ENCODE results near the gene WDR88. TPM values are rescaled to one million over a fixed set of nuclear protein-coding genes. Genes with fewer than 3 reads are reported as not detected.
"Not testable (repeated sequence)": the region's sequence is repeated elsewhere in the genome, so short reads cannot be mapped to it uniquely, and the experiment has no call there.

Gene WDR88
- total RNA-seq, 1 donor = not detected

- no peaks in the 10 kb centered on the region for H3K9me3 ChIP-seq (ENCODE audit: low read depth, low read length)
- H3K4me1 ChIP-seq (ENCODE audit: insufficient read depth, low read length) = peaks cover under 1% of the 10 kb centered on the region
- H3K4me3 ChIP-seq (ENCODE audit: low read length) = no peak overlapping the region
- H3K27me3 ChIP-seq (ENCODE audit: insufficient read depth, low read length) = no peaks in the 10 kb centered on the region
Measured at GRCh38 chr19:33205531-33206260, 73.8 kb downstream of the WDR88 start.

- H3K4me1 ChIP-seq (ENCODE audit: insufficient read depth, low read length) = no peaks in the 10 kb centered on the region
- H3K4me3 ChIP-seq (ENCODE audit: low read length) = no peak overlapping the region
- H3K27me3 ChIP-seq (ENCODE audit: insufficient read depth, low read length) = no peaks in the 10 kb centered on the region
- no peaks in the 10 kb centered on the region for H3K9me3 ChIP-seq (ENCODE audit: low read depth, low read length)
Measured at GRCh38 chr19:33206261-33207039, 74.5 kb downstream of the WDR88 start.

GRCh38 chr19:33207040-33207620 lies 75.2 kb downstream of the WDR88 start:
- Histone ChIP-seq H3K27me3 (ENCODE audit: insufficient read depth, low read length) (no peaks in the 10 kb centered on the region), H3K4me1 (ENCODE audit: insufficient read depth, low read length) (no peaks in the 10 kb centered on the region), H3K4me3 (ENCODE audit: low read length) (no peak overlapping the region), H3K9me3 (ENCODE audit: low read depth, low read length) (no peaks in the 10 kb centered on the region)

GRCh38 chr19:33207903-33208302 lies 76.0 kb downstream of the WDR88 start:
- Histone ChIP-seq H3K9me3 (ENCODE audit: low read depth, low read length) (no peaks in the 10 kb centered on the region), H3K4me1 (ENCODE audit: insufficient read depth, low read length) (no peaks in the 10 kb centered on the region), H3K27me3 (ENCODE audit: insufficient read depth, low read length) (no peaks in the 10 kb centered on the region), H3K4me3 (ENCODE audit: low read length) (no peak overlapping the region)

GRCh38 chr19:33208371-33208895 lies 76.5 kb downstream of the WDR88 start:
- H3K9me3 ChIP-seq (ENCODE audit: low read depth, low read length) = no peaks in the 10 kb centered on the region
- H3K4me1 ChIP-seq (ENCODE audit: insufficient read depth, low read length) = no peaks in the 10 kb centered on the region
- H3K27me3 ChIP-seq (ENCODE audit: insufficient read depth, low read length) = no peaks in the 10 kb centered on the region
- no peak overlapping the region for H3K4me3 ChIP-seq (ENCODE audit: low read length)

- no peaks in the 10 kb centered on the region for H3K27me3 ChIP-seq (ENCODE audit: insufficient read depth, low read length)
- H3K4me3 ChIP-seq (ENCODE audit: low read length) = no peak overlapping the region
- no peaks in the 10 kb centered on the region for H3K4me1 ChIP-seq (ENCODE audit: insufficient read depth, low read length)
- no peaks in the 10 kb centered on the region for H3K9me3 ChIP-seq (ENCODE audit: low read depth, low read length)
Measured at GRCh38 chr19:33208904-33209849, 77.3 kb downstream of the WDR88 start.

- H3K9me3 ChIP-seq (ENCODE audit: low read depth, low read length); H3K4me1 ChIP-seq (ENCODE audit: insufficient read depth, low read length); H3K27me3 ChIP-seq (ENCODE audit: insufficient read depth, low read length); H3K4me3 ChIP-seq (ENCODE audit: low read length): not testable (repeated sequence)
Measured at GRCh38 chr19:33209850-33210230, 77.9 kb downstream of the WDR88 start.

GRCh38 chr19:33210266-33210940 lies 78.5 kb downstream of the WDR88 start:
- no peaks in the 10 kb centered on the region for H3K27me3 ChIP-seq (ENCODE audit: insufficient read depth, low read length)
- no peak overlapping the region for H3K4me3 ChIP-seq (ENCODE audit: low read length)
- H3K9me3 ChIP-seq (ENCODE audit: low read depth, low read length) = no peaks in the 10 kb centered on the region
- H3K4me1 ChIP-seq (ENCODE audit: insufficient read depth, low read length) = no peaks in the 10 kb centered on the region

GRCh38 chr19:33211794-33212435 lies 80.0 kb downstream of the WDR88 start:
- Histone ChIP-seq H3K27me3 (ENCODE audit: insufficient read depth, low read length) (no peaks in the 10 kb centered on the region), H3K4me3 (ENCODE audit: low read length) (no peak overlapping the region), H3K9me3 (ENCODE audit: low read depth, low read length) (no peaks in the 10 kb centered on the region), H3K4me1 (ENCODE audit: insufficient read depth, low read length) (no peaks in the 10 kb centered on the region)

- Histone ChIP-seq H3K27me3 (ENCODE audit: insufficient read depth, low read length) (no peaks in the 10 kb centered on the region), H3K4me1 (ENCODE audit: insufficient read depth, low read length) (no peaks in the 10 kb centered on the region), H3K9me3 (ENCODE audit: low read depth, low read length) (no peaks in the 10 kb centered on the region), H3K4me3 (ENCODE audit: low read length) (no peak overlapping the region)
Measured at GRCh38 chr19:33212436-33213172, 80.7 kb downstream of the WDR88 start.

- Histone ChIP-seq H3K4me1 (ENCODE audit: insufficient read depth, low read length) (no peaks in the 10 kb centered on the region), H3K9me3 (ENCODE audit: low read depth, low read length) (no peaks in the 10 kb centered on the region), H3K4me3 (ENCODE audit: low read length) (no peak overlapping the region), H3K27me3 (ENCODE audit: insufficient read depth, low read length) (no peaks in the 10 kb centered on the region)
Measured at GRCh38 chr19:33214596-33214995, 82.7 kb downstream of the WDR88 start.

- Histone ChIP-seq H3K27me3 (ENCODE audit: insufficient read depth, low read length) (no peaks in the 10 kb centered on the region), H3K4me3 (ENCODE audit: low read length) (no peak overlapping the region), H3K4me1 (ENCODE audit: insufficient read depth, low read length) (no peaks in the 10 kb centered on the region), H3K9me3 (ENCODE audit: low read depth, low read length) (no peaks in the 10 kb centered on the region)
Measured at GRCh38 chr19:33215438-33216197, 83.7 kb downstream of the WDR88 start.

Data from mononuclear cell (primary cell).